WTC11 (cell line): ENCODE measurements around the gene CLPX. TPM values are rescaled to one million over a fixed set of nuclear protein-coding genes. Genes with fewer than 3 reads are reported as not detected.
"Not testable (repeated sequence)": the region's sequence is repeated elsewhere in the genome, so short reads cannot be mapped to it uniquely, and the experiment has no call there.

Source experiments
- ATAC-seq: fragments of 200-7000 bp; cut with Tn5 transposase; 2 replicates; pipeline ENCODE4 v1.10.0; 2021; ENCODE audit warnings: mild to moderate bottlenecking, moderate library complexity
- CTCF ChIA-PET: fragments of 300-600 bp; sonication (Branson Sonifier 250); formaldehyde crosslinking; loops from one replicate; lab custom pipeline; 2021; ENCODE audit warnings: antibody characterized with exemption; lab: Charles Lee
- POLR2A ChIA-PET: fragments of 350-600 bp; sonication (Branson Sonifier 250); formaldehyde crosslinking; loops from one replicate; lab custom pipeline; 2021; ENCODE audit warnings: antibody characterized with exemption; lab: Charles Lee
- DNase-seq: peaks from one replicate; pipeline ENCODE4 v3.0.0; 2021; ENCODE audit warnings: low spot score
- H3K27ac Mint-ChIP-seq: 2 replicates; pipeline ENCODE4 v1.8.0; 2021; ENCODE audit warnings: mixed read lengths
- H3K27me3 Mint-ChIP-seq: 2 replicates; pipeline ENCODE4 v1.8.0; 2021; ENCODE audit warnings: low read depth, mild to moderate bottlenecking, moderate library complexity, mixed read lengths
- H3K36me3 Mint-ChIP-seq: 2 replicates; pipeline ENCODE4 v1.8.0; 2021; ENCODE audit warnings: mixed read lengths
- H3K4me1 Mint-ChIP-seq: 2 replicates; pipeline ENCODE4 v1.8.0; 2022; ENCODE audit warnings: mixed read lengths
- H3K4me3 Mint-ChIP-seq: 2 replicates; pipeline ENCODE4 v1.8.0; 2021; ENCODE audit warnings: mild to moderate bottlenecking, moderate library complexity, mixed read lengths
- H3K9me3 Mint-ChIP-seq: 2 replicates; pipeline ENCODE4 v1.8.0; 2021; ENCODE audit warnings: mixed read lengths
- ELF4 ChIP-seq: sonication (generic); formaldehyde crosslinking; IDR thresholded peaks from 2 replicates; pipeline ENCODE4 v1.8.1; 2022; ENCODE audit warnings: low read depth, mild to moderate bottlenecking, moderate library complexity, missing genetic modification reagents
- FOXJ3 ChIP-seq: sonication (generic); formaldehyde crosslinking; IDR thresholded peaks from 2 replicates; pipeline ENCODE4 v1.9.0; 2021; ENCODE audit warnings: missing genetic modification reagents, mild to moderate bottlenecking, borderline replicate concordance
- FOXK1 ChIP-seq: sonication (generic); formaldehyde crosslinking; IDR thresholded peaks from 2 replicates; pipeline ENCODE4 v1.8.0; 2022; ENCODE audit warnings: mild to moderate bottlenecking, moderate library complexity, missing genetic modification reagents
- FOXP1 ChIP-seq: sonication (generic); formaldehyde crosslinking; IDR thresholded peaks from 2 replicates; pipeline ENCODE4 v1.8.0; 2022; ENCODE audit warnings: missing genetic modification reagents, mild to moderate bottlenecking, moderate library complexity, borderline replicate concordance
- HMGA2 ChIP-seq: fragments of 250-450 bp; sonication (Bioruptor Pico); IDR thresholded peaks from 2 replicates; pipeline ENCODE4 v1.4.0; 2021; ENCODE audit warnings: mild to moderate bottlenecking, moderate library complexity
- NR2C2 ChIP-seq: sonication (generic); formaldehyde crosslinking; IDR thresholded peaks from 2 replicates; pipeline ENCODE4 v1.8.0; 2022; ENCODE audit warnings: mild to moderate bottlenecking, missing genetic modification reagents
- RELA ChIP-seq: sonication (generic); formaldehyde crosslinking; IDR thresholded peaks from 2 replicates; pipeline ENCODE4 v1.8.1; 2022; ENCODE audit warnings: missing genetic modification reagents, mild to moderate bottlenecking, borderline replicate concordance
- SMAD4 ChIP-seq: sonication (generic); formaldehyde crosslinking; IDR thresholded peaks from 2 replicates; pipeline ENCODE4 v1.8.0; 2022; ENCODE audit warnings: mild to moderate bottlenecking, missing genetic modification reagents
- ZNF138 ChIP-seq: sonication (generic); formaldehyde crosslinking; conservative IDR thresholded peaks from 2 replicates; pipeline ENCODE4 v1.8.1; 2022; ENCODE audit warnings: mild to moderate bottlenecking, moderate library complexity, missing genetic modification reagents
- ZNF232 ChIP-seq: sonication (generic); formaldehyde crosslinking; IDR thresholded peaks from 2 replicates; pipeline ENCODE4 v1.8.0; 2022; ENCODE audit warnings: mild to moderate bottlenecking, missing genetic modification reagents
- ZNF263 ChIP-seq: sonication (generic); formaldehyde crosslinking; IDR thresholded peaks from 2 replicates; pipeline ENCODE4 v1.8.1; 2022; ENCODE audit warnings: low read depth, mild to moderate bottlenecking, moderate library complexity, missing genetic modification reagents
- ZNF671 ChIP-seq: fragments of 250-450 bp; sonication (Bioruptor Pico); IDR thresholded peaks from 2 replicates; pipeline ENCODE4 v1.8.0; 2021; ENCODE audit warnings: mild to moderate bottlenecking
- total RNA-seq: library from RNA; stranded (reverse); gene quantifications from 3 replicates; pipeline ENCODE4 v1.2.3, GENCODE V29; 2021
- TF ChIP-seq, protein P1 (sequence below): fragments of 200-600 bp; IDR thresholded peaks from 2 replicates; pipeline ENCODE4 v1.8.0; 2022; ENCODE audit warnings: antibody characterized with exemption
- TF ChIP-seq, protein P2 (sequence below): sonication (generic); formaldehyde crosslinking; IDR thresholded peaks from 2 replicates; pipeline ENCODE4 v1.8.1; 2022; ENCODE audit warnings: low read depth, mild to moderate bottlenecking, moderate library complexity, missing genetic modification reagents, borderline replicate concordance
- TF ChIP-seq, protein P3 (sequence below): sonication (generic); formaldehyde crosslinking; IDR thresholded peaks from 2 replicates; pipeline ENCODE4 v1.8.1; 2023; ENCODE audit warnings: mild to moderate bottlenecking, missing genetic modification reagents, moderate library complexity
- TF ChIP-seq, protein P4 (sequence below): sonication (generic); formaldehyde crosslinking; IDR thresholded peaks from 2 replicates; pipeline ENCODE4 v1.8.1; 2023; ENCODE audit warnings: mild to moderate bottlenecking, missing genetic modification reagents
- TF ChIP-seq, protein P5 (sequence below): sonication (generic); formaldehyde crosslinking; IDR thresholded peaks from 2 replicates; pipeline ENCODE4 v1.8.1; 2022; ENCODE audit warnings: missing genetic modification reagents, borderline replicate concordance
- TF ChIP-seq, protein P6 (sequence below): sonication (generic); formaldehyde crosslinking; IDR thresholded peaks from 2 replicates; pipeline ENCODE4 v1.8.0; 2023; ENCODE audit warnings: mild to moderate bottlenecking, missing genetic modification reagents

Gene CLPX
- total RNA-seq, 1 experiment from 2014 or later, result 68.7 TPM

DNA sequence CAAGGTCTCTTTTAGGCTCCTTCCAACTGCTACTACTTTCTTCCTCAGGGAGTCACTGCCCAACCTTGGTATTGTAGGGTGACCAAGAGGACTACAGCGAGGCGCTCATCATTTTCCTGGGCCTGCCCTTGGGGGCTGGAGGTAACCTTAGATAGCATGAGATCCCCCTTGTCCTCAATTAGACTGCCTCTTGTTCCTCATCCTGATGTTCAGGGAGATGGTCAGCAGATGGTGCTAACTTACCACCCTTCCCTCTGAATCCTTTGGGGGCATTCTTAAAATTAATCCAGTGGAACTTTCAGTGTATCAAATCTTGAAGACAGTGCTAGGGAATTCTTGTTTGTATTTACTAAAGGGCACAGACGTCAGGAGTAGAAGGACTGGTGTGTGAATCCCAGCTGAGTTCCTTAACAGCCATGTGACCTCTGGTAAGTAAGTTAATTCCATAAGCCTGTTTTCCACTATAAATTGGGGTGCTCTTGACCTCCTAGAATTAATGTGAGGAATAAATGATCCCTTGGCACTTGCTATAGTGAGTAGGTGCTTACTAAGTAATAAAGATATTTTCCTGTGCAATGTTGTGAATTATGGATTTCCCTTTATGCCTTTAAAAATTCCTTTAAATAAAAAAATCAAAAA is 4.1 kb upstream of the CLPX start:
- Mint-ChIP-seq H3K4me3 (no peak overlapping the region), H3K9me3 (peaks cover 4% of the 10 kb centered on the region), H3K4me1 (peaks cover 8% of the 10 kb centered on the region), H3K36me3 (no peaks in the 10 kb centered on the region), H3K27ac (peak overlapping the region; percentile 66; the same call in 1 of the 2 replicates), H3K27me3 (no peaks in the 10 kb centered on the region)
- ChIA-PET CTCF (interaction anchor here (1.4 to 2.5 kb wide), 2 partner anchors 82 to 109 kb away, joined by 5 to 11 read pairs; no protein-coding TSS in a partner anchor), POLR2A (no interaction called here)
- ATAC-seq (peak; percentile 56), DNase-seq (peak; percentile 54)
- TF ChIP-seq RELA (CRISPR knock-in tag), result no peak
- TF ChIP-seq ZNF138 (CRISPR knock-in tag), result no peak
- no peak for TF ChIP-seq SMAD4
- TF ChIP-seq, protein P1, sequence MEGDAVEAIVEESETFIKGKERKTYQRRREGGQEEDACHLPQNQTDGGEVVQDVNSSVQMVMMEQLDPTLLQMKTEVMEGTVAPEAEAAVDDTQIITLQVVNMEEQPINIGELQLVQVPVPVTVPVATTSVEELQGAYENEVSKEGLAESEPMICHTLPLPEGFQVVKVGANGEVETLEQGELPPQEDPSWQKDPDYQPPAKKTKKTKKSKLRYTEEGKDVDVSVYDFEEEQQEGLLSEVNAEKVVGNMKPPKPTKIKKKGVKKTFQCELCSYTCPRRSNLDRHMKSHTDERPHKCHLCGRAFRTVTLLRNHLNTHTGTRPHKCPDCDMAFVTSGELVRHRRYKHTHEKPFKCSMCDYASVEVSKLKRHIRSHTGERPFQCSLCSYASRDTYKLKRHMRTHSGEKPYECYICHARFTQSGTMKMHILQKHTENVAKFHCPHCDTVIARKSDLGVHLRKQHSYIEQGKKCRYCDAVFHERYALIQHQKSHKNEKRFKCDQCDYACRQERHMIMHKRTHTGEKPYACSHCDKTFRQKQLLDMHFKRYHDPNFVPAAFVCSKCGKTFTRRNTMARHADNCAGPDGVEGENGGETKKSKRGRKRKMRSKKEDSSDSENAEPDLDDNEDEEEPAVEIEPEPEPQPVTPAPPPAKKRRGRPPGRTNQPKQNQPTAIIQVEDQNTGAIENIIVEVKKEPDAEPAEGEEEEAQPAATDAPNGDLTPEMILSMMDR, result 0 out of 2 replicates have a peak, but pooled peaks have one; percentile 8

DNA sequence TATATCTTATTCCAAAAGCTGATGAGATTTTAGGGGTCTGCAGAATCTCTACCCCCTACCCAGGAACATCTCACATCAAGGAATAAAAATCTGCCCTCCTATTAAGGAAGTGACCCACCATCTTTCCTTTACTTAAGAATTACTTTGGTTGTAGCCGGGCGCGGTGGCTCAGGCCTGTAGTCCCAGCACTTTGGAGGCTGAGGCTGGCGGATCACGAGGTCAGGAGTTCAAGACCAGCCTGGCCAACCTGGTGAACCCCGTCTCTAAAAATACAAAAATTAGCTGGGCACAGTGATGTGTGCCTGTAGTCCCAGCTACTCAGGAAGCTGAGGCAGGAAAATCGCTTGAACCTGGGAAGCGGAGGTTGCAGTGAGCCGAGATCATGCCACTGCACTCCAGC is 3.3 kb upstream of the CLPX start:
- POLR2A ChIA-PET, result interaction anchor here (0.7 kb wide), 1 partner anchor 8 kb away, joined by 5 read pairs; no protein-coding TSS in a partner anchor
- CTCF ChIA-PET, result interaction anchor here (0.9 to 2.5 kb wide), 3 partner anchors 83 to 109 kb away, joined by 3 to 11 read pairs (median 3); no protein-coding TSS in a partner anchor
- not testable (repeated sequence) for DNase-seq, H3K4me3 Mint-ChIP-seq, H3K9me3 Mint-ChIP-seq, H3K36me3 Mint-ChIP-seq, ATAC-seq, H3K27ac Mint-ChIP-seq, H3K27me3 Mint-ChIP-seq
- H3K4me1 Mint-ChIP-seq, result peaks cover 14% of the 10 kb centered on the region

DNA sequence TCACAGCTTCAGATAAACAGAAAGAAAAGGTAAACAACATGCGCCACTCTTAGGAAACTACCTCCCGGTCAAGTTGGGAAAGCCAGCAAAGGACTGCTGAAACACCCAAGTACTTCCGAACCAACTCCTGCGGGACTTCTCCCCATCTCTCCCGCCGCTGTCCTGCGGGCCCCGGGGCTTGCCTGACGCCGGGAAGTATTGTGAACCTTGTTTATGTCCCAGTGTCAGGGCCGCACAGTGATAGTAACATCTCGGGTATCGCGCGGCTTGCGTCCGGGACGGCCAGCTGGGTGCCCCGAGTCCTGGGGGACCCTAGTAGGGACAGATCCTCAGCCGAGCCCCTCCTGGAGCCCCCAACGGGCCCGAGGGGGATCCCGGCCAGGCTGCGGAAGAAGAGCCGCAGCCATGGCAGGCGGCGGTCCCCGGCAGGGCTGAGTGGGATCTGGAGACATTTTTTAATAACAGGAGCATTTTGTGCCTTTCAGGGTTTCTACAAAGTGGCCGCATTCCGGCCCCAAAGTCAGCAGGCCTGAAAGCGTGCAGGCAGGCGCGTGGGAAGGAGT is 756 bp downstream of the CLPX start:
- ChIA-PET POLR2A (interaction anchor here (0.6 to 1.8 kb wide), 5 partner anchors 100 to 188 kb away, joined by 3 to 12 read pairs (median 4); partner anchors contain the start of gene RNU5B-1), CTCF (interaction anchor here (0.6 to 2.4 kb wide), 8 partner anchors 83 to 200 kb away, joined by 3 to 18 read pairs (median 4); partner anchors contain the start of gene PARP16)
- H3K27me3 Mint-ChIP-seq, result no peaks in the 10 kb centered on the region
- peak; percentile 66 for DNase-seq
- peak; percentile 30 for ATAC-seq
- H3K27ac Mint-ChIP-seq, result peak overlapping the region; percentile 95
- H3K4me1 Mint-ChIP-seq, result peaks cover 17% of the 10 kb centered on the region
- TF ChIP-seq ZNF671 (CRISPR knock-in tag), result no peak
- TF ChIP-seq, protein P2, sequence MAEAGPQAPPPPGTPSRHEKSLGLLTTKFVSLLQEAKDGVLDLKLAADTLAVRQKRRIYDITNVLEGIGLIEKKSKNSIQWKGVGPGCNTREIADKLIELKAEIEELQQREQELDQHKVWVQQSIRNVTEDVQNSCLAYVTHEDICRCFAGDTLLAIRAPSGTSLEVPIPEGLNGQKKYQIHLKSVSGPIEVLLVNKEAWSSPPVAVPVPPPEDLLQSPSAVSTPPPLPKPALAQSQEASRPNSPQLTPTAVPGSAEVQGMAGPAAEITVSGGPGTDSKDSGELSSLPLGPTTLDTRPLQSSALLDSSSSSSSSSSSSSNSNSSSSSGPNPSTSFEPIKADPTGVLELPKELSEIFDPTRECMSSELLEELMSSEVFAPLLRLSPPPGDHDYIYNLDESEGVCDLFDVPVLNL (CRISPR knock-in tag), result no peak
- TF ChIP-seq, protein P3, sequence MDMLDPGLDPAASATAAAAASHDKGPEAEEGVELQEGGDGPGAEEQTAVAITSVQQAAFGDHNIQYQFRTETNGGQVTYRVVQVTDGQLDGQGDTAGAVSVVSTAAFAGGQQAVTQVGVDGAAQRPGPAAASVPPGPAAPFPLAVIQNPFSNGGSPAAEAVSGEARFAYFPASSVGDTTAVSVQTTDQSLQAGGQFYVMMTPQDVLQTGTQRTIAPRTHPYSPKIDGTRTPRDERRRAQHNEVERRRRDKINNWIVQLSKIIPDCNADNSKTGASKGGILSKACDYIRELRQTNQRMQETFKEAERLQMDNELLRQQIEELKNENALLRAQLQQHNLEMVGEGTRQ (CRISPR knock-in tag), result no peak
- TF ChIP-seq, protein P4, sequence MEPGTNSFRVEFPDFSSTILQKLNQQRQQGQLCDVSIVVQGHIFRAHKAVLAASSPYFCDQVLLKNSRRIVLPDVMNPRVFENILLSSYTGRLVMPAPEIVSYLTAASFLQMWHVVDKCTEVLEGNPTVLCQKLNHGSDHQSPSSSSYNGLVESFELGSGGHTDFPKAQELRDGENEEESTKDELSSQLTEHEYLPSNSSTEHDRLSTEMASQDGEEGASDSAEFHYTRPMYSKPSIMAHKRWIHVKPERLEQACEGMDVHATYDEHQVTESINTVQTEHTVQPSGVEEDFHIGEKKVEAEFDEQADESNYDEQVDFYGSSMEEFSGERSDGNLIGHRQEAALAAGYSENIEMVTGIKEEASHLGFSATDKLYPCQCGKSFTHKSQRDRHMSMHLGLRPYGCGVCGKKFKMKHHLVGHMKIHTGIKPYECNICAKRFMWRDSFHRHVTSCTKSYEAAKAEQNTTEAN (CRISPR knock-in tag), result 0 out of 2 replicates have a peak, but pooled peaks have one; percentile 10
- TF ChIP-seq NR2C2 (CRISPR knock-in tag), result no peak
- TF ChIP-seq FOXK1, result peak; percentile 84
- TF ChIP-seq FOXJ3, result no peak
- TF ChIP-seq, protein P5, sequence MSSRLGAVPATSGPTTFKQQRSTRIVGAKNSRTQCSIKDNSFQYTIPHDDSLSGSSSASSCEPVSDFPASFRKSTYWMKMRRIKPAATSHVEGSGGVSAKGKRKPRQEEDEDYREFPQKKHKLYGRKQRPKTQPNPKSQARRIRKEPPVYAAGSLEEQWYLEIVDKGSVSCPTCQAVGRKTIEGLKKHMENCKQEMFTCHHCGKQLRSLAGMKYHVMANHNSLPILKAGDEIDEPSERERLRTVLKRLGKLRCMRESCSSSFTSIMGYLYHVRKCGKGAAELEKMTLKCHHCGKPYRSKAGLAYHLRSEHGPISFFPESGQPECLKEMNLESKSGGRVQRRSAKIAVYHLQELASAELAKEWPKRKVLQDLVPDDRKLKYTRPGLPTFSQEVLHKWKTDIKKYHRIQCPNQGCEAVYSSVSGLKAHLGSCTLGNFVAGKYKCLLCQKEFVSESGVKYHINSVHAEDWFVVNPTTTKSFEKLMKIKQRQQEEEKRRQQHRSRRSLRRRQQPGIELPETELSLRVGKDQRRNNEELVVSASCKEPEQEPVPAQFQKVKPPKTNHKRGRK (CRISPR knock-in tag), result no peak
- no peak for TF ChIP-seq ZNF263 (CRISPR knock-in tag)
- TF ChIP-seq ELF4 (CRISPR knock-in tag), result no peak
- TF ChIP-seq ZNF232, result no peak
- TF ChIP-seq, protein P6, sequence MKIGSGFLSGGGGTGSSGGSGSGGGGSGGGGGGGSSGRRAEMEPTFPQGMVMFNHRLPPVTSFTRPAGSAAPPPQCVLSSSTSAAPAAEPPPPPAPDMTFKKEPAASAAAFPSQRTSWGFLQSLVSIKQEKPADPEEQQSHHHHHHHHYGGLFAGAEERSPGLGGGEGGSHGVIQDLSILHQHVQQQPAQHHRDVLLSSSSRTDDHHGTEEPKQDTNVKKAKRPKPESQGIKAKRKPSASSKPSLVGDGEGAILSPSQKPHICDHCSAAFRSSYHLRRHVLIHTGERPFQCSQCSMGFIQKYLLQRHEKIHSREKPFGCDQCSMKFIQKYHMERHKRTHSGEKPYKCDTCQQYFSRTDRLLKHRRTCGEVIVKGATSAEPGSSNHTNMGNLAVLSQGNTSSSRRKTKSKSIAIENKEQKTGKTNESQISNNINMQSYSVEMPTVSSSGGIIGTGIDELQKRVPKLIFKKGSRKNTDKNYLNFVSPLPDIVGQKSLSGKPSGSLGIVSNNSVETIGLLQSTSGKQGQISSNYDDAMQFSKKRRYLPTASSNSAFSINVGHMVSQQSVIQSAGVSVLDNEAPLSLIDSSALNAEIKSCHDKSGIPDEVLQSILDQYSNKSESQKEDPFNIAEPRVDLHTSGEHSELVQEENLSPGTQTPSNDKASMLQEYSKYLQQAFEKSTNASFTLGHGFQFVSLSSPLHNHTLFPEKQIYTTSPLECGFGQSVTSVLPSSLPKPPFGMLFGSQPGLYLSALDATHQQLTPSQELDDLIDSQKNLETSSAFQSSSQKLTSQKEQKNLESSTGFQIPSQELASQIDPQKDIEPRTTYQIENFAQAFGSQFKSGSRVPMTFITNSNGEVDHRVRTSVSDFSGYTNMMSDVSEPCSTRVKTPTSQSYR (CRISPR knock-in tag), result no peak
- no peak for TF ChIP-seq HMGA2
- TF ChIP-seq FOXP1 (CRISPR knock-in tag), result no peak
- peak overlapping the region; percentile 96 for H3K4me3 Mint-ChIP-seq
- no peaks in the 10 kb centered on the region for H3K9me3 Mint-ChIP-seq
- peaks cover 9% of the 10 kb centered on the region for H3K36me3 Mint-ChIP-seq
